NCI-H1105 (cell line): ENCODE measurements around the gene COL2A1.

Experiments used
- DNase-seq: peaks from one replicate; lab custom pipeline; 2025; lab: John Stamatoyannopoulos, UW

Gene COL2A1

DNA sequence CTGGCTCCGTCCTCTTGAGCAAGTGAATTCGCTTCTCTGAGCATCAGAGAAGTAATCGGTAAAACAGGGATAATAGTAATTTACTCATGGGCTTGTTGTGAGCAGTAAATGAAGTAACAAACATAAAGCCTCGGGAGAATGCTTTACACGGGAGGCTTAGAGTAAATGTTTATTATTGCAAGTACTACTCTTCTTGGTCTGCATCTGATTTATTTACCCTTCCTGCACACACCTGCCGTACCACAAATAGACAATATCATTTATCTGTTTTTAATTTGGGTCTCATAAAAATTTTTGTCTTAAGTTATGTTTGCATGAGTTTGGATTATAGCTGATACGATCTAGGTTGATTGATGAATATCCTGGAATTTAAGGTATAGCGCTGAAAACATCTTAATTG, 7.8 kb upstream of the COL2A1 start:
- DNase-seq, result no peak

GRCh38 chr12:48010366-48010970, 6.2 kb upstream of the COL2A1 start:
- no peak for DNase-seq

GRCh38 chr12:48009471-48009870, 5.2 kb upstream of the COL2A1 start:
- no peak for DNase-seq

DNA sequence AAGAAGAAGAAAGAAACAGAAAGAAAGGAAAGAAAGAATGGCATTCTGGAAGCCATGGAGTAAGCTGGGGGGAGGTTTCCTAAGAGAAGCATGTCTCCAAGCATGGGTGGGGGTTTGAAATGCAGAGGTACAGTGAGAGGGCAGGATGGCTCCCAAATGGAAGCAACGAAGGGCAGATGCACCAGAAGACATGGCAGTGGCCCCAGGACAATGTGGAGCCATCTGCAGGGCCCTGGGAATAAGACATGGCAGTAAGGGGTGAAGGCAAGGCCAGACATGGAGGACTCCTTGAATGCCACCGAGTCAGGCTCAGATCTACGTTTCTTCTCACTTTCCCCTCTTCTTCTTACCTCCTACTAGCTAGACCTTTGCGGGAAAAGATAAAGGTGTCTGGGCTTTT, 4.7 kb upstream of the COL2A1 start:
- no peak for DNase-seq

DNA sequence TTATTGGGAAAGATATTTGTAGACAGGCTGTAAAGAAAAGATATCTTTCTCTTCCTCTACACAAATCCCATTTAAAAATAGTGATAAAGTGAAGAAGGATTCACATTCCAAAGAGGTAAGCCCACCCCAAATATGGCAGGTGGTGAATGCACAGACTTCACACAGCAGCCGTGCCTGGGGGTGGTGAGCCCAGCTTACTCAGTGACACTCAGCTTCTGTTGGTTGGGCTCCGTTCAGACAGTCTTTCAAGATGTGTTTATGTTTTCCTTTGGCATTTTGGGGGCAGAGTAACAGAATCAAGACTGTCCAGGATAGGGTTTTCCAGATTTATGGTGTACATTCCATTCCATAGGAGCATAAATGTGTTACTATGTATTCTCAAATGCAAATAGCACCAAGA, 4.1 kb upstream of the COL2A1 start:
- no peak for DNase-seq

DNA sequence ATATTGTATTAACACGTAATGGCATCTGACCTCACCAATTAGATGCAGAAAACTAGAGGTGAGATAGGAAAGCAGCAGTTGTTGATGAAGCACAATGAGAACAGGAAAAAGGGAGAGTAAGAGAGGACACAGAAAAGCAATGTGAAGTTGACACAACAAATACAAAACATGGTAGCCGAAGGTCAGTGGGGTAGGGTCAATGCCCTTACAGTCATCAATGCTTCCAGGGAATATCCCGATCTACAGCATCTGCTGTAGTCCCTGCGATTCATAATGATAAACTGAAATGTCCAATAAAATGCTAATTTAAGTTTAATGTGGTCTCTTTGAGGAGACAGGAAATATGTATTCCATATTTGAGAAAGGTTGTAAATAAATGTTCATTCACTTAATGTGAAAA, 2.9 kb upstream of the COL2A1 start:
- no peak for DNase-seq

- no peak for DNase-seq
These were observed 1.4 kb upstream of the COL2A1 start for GRCh38 chr12:48005750-48006021.

DNA sequence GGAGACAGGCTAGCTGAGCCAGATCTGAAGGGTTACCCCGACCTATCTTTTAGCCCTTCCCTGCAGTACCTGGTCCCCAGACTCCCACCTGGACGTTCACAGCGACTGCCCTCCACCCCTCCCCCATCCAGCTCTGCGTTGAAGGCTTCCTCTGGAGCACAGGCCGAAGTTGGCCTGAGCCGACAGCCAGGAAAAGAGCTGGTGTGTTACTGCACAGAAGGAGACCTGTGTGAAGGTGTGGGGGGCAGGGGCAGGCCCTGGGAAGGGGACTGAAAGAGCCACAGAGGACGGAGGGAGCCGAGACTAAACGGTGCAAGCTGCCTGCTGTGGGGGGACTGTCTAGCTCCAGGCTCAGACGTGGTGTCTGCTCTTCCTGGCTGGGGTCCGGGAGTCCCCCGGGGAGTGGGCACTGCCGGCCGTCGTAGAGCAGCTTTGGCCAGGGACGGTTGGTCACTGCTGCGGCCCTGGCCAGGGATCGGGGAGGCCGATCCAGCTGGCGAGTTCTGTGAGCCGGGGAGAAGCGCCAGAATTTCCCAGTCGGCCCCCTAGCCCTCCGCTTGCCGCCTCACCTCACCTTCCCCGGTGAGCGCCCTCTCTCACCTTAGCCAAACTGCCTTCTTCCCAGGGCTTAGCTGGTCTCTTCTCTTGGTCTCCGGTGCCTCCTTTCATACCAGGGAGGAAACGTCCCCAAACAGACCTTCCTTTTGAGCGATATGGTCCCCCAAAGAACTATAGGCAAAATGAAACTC, 899 bp upstream of the COL2A1 start:
- DNase-seq, result no peak

DNA sequence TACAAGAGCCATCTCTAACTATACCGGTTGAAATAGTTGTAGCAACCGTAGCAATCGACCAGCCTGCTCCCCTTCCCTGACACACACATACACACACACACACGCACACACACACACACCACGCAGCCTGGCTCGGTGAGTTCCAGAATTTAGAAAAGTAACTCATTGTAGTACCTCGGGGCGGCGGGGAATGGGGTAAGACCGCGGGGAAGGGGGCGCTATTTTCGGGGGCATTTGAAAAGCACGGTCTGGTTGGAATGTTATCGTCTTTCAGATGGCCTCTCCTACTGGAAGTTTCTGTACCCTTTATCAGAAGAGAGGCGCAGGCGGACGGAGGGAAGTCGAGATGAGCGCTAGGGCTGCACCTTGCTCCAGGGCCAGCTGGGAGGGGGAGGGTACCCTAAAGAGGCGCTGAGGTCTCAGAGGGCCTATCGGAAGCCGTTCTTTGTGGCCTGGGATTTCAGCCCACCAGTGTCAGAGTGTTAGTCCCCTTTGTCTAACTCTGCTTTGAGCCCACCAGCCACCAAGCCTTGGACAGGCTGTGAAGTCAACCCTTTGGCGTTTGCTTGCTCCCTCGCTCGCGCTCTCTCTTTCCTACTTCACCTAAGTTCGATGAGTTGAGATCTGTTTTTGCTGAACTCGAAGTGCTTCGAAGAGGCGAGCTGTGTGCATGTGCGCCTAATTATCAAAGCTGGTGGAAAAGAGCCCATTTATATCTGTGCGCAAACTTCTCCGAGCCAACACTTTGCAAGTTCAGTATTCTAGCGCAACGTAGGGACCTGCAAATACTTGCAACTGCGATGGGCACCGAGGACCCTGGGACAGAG, 837 bp downstream of the COL2A1 start:
- peak; percentile 28 for DNase-seq

DNA sequence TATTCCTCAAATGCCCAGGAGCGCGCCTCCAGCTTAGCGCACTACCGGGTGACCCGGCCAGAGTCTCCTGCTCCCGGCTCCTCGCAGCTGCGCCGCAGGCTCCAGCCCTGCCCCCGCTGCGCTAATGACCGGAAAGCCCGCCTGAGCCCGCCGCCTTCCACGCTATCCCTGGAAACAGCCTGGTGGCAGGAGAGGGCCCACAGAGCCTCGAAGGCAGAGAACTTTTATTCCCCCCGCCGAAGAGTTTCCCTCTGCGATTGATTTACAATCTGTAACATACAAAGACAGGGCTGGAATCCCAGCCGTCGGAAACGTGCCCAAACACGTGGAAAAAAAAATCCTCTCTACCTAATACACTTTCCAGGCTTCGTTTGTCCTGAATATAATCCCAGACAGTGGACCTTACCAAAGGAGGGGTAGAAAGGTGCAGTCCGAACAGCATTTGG, 1.5 kb downstream of the COL2A1 start:
- DNase-seq, result peak; percentile 47

GRCh38 chr12:48002414-48002730, 1.9 kb downstream of the COL2A1 start:
- no peak for DNase-seq

DNA sequence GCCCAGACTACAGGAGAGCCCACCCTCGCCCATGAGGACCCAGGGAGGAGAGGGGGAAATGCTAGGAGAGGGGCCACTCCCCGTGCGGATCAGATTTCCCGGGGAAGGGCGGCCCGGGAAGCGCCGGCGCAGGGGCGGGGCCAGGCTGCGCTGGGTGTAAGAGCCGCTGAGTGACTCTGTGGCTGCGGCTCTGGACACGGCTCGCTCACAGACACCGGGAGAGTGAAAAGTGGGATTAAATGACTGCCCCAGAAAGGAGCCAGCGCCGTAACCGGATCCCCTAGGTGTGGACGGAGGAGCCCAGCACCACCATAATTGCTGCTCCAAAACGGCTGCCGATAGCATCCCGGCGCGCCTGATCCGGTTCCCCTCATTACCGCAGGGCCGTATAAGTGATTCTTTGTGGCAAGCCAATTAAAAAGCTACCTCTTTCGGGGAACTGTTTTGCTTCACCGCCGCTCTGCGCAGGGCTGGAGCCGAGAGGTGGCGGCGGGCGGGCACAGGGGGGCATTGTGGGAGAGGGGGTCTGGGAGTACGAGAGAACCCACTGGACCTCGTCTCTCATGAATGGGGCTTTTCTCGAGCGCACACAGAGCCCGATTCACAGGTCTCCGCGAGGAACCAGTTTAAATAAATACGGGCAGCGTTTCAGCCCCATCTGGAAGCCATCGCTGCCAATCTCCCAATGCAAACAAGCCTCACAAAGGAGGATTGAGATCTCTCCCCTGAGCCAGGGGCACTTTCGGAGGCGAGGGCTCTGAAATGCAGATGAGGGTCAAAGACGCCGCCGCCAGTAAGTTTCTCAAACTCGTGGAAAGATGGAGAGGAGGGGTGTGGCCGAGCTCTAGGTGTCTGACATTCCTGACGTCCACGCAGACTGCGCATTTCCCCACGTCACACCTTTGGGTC, 2.5 kb downstream of the COL2A1 start:
- peak; percentile 22 for DNase-seq

DNA sequence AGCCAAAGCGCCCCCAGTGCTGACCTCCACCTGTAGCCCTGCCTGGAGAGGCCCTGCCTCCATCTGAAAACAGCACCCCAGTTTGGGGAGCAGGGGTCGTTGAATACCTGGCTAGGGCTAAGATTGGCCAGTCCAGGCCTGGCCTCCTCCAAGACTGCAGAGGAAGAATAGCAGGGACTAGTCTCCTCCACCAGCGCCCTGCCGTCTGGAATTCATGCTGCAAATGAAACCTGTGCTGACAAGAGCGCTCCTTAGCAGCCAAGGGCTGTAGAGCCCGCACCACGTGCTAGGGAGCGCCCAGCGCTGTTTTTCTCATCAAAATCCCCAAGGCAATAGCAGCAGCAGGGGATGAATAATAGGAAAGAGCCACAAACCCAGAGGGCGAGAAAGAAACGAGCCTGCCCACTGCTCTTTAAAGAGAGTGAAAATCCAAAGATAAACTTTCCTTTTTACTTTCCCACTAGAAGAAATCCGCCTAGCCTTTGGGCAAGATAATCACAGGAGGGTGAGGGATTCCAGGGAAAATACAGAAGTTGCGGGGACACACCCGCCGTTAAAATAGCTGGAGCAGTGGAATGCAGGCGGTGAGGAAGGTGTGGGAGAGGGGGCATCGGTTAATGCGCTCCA, 3.3 kb downstream of the COL2A1 start:
- DNase-seq, result no peak

- no peak for DNase-seq
These were observed 4.5 kb downstream of the COL2A1 start for GRCh38 chr12:47999816-48000215.

DNA sequence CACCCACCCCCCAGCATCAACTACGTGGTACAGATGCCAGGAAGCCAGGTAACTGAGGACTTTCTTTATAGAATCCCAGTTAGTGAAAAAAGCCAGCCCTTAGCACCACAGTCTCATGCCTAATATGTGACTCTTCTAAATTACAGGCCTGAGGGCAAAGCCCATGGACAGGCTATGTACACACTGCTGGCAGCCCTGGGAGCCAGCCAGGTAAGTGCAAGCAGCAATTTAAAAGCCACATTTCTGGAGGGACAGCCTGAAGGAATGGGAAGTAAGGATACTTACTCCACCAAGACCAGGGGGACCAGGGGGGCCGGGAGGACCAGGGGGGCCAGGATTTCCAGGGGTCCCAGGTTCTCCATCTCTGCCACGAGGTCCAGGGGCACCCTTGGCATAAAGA, 7.0 kb downstream of the COL2A1 start:
- no peak for DNase-seq

DNA sequence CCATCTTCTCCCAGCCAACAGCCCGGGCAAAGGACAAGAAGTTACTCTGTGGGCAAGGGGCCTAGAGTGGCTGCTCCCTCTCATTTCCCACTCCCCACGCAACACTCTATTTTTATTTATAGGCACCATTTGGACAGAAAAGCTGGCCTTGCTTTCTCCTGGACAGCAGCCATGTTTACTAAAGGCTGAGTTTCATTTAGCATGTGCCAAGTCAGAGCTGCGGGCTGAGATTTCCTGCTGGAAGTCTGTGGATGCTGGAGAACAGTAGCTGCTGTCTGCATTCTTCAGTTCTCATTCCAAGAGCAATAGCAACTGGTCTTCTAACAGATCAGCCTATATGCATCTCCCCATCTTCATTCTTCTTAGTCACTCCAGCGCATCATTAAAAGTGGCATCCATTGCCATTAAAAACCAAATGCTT, 8.3 kb downstream of the COL2A1 start:
- no peak for DNase-seq

- DNase-seq, result no peak
These were observed 10.8 kb downstream of the COL2A1 start for GRCh38 chr12:47993491-47993890.

GRCh38 chr12:47992776-47993175, 11.5 kb downstream of the COL2A1 start:
- no peak for DNase-seq

- DNase-seq, result no peak
These were observed 12.9 kb downstream of the COL2A1 start for GRCh38 chr12:47991106-47992061.

DNA sequence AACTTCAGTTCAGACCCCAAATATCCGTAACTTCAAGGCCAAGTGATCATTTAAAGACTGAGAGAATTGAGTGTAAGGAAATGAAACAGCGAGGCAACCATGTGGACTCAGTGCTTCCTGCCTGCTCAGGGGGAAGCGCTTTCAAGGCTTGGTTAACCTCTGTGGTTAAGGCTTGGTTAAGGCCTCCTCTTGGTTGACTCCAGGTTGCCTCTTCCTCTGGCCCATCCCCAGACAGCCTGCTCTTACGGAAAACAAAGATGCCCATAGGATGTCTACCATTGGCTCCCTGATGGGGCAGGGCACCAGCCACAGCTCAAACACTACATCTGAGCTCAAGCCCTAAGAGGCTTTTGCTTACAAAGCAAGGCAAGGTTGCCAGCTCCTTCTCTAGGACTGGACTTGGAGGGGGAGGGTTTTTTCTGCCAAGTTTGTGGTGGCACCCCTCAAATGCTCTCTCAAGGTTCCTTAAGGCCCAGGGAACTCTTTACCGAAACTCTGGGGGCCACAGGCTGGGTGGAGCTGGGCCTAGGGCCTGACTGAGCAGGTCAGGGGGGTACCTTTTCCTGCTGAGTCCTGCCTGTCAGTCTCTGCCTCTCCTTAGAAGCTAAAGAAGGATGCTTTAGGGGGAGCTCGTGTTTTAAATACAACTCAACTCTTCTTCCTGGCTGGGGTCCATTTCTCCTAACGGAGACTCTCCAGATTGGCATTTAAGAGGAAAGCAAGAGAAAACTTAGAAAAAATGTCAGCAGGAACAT, 13.7 kb downstream of the COL2A1 start:
- DNase-seq, result no peak
